Activated naive CD8-positive, alpha-beta T cell treated with anti-CD3 and anti-CD28 coated beads for 36 hours (primary cell): ENCODE data around the gene OR52E2. TPM values are rescaled to one million over a fixed set of nuclear protein-coding genes. Genes with fewer than 3 reads are reported as not detected.

Experiments used
- DNase-seq: peaks from one replicate; pipeline ENCODE4 v3.0.0; 2021
- H3K27ac Mint-ChIP-seq: one replicate; pipeline ENCODE4 v1.8.0; 2022; ENCODE audit warnings: mild to moderate bottlenecking, moderate library complexity, mixed read lengths
- H3K27me3 Mint-ChIP-seq: one replicate; pipeline ENCODE4 v1.8.0; 2022; ENCODE audit warnings: mild to moderate bottlenecking, mixed read lengths
- H3K36me3 Mint-ChIP-seq: one replicate; pipeline ENCODE4 v1.8.0; 2021; ENCODE audit warnings: mild to moderate bottlenecking, mixed read lengths
- H3K4me1 Mint-ChIP-seq: one replicate; pipeline ENCODE4 v1.8.0; 2021; ENCODE audit warnings: mixed read lengths
- H3K4me3 Mint-ChIP-seq: one replicate; pipeline ENCODE4 v1.8.0; 2022; ENCODE audit warnings: mild to moderate bottlenecking, moderate library complexity, mixed read lengths
- H3K9me3 Mint-ChIP-seq: one replicate; pipeline ENCODE4 v1.8.0; 2022; ENCODE audit warnings: mixed read lengths
- total RNA-seq, 2 experiments: library from RNA; stranded (reverse); gene quantifications; one replicate each; pipeline ENCODE4 v1.2.3, GENCODE V29; 2021

OR52E2 gene
- total RNA-seq, 2 experiments from 2014 or later: not detected

DNA sequence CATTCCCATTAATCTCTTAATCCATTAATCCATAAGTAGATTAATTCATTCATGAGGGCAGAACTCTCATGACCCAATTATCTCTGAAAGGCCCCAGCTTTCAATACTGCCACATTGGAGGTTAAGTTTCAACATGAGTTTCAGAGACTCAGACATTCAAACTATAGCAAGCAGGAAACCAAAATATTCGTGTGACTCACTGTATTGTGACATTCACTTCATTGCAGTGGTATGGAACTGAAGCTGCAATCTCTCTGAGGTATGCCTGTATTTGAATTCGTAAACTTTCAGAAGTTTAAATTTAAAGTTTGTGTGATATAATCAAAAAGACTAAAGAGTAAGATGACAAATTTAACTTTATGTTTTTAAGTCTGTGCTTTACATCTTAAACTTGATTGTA lies 16.0 kb downstream of the OR52E2 start:
- DNase-seq: no peak
- Mint-ChIP-seq H3K4me3 (no peak overlapping the region), H3K27me3 (peaks cover 4% of the 10 kb centered on the region), H3K36me3 (no peaks in the 10 kb centered on the region), H3K9me3 (peaks cover 3% of the 10 kb centered on the region), H3K27ac (no peak overlapping the region), H3K4me1 (no peaks in the 10 kb centered on the region)

DNA sequence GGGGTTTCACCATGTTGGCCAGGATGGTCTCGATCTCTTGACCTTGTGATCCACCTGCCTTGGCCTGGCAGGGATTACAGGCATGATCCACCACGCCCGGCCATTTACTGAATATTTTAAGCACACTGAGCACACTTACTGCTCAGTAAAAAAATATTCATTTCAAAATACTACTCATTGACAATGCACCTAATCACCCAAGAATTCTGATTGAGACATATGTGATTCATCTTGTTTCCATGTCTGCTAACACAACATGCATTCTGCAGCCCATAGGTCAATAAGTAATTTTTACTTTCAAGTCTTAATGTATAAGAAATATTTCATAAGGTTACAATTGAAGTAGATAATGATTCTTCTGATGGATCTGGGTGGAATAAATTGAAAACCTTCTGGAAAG lies 17.3 kb downstream of the OR52E2 start:
- H3K36me3 Mint-ChIP-seq: no peaks in the 10 kb centered on the region
- H3K9me3 Mint-ChIP-seq: peaks cover 2% of the 10 kb centered on the region
- no peaks in the 10 kb centered on the region for H3K4me1 Mint-ChIP-seq
- no peak for DNase-seq
- H3K27ac Mint-ChIP-seq: no peak overlapping the region
- no peak overlapping the region for H3K4me3 Mint-ChIP-seq
- peaks cover 4% of the 10 kb centered on the region for H3K27me3 Mint-ChIP-seq

- no peaks in the 10 kb centered on the region for H3K9me3 Mint-ChIP-seq
- H3K4me1 Mint-ChIP-seq: no peaks in the 10 kb centered on the region
- H3K27me3 Mint-ChIP-seq: peaks cover 4% of the 10 kb centered on the region
- H3K4me3 Mint-ChIP-seq: no peak overlapping the region
- H3K36me3 Mint-ChIP-seq: no peaks in the 10 kb centered on the region
- DNase-seq: no peak
- no peak overlapping the region for H3K27ac Mint-ChIP-seq
These were observed 18.6 kb downstream of the OR52E2 start for GRCh38 chr11:5040876-5041275.

GRCh38 chr11:5038341-5038740 lies 21.1 kb downstream of the OR52E2 start:
- Mint-ChIP-seq H3K36me3 (no peaks in the 10 kb centered on the region), H3K4me1 (no peaks in the 10 kb centered on the region), H3K4me3 (no peak overlapping the region), H3K9me3 (no peaks in the 10 kb centered on the region), H3K27me3 (peaks cover 4% of the 10 kb centered on the region), H3K27ac (no peak overlapping the region)
- no peak for DNase-seq

DNA sequence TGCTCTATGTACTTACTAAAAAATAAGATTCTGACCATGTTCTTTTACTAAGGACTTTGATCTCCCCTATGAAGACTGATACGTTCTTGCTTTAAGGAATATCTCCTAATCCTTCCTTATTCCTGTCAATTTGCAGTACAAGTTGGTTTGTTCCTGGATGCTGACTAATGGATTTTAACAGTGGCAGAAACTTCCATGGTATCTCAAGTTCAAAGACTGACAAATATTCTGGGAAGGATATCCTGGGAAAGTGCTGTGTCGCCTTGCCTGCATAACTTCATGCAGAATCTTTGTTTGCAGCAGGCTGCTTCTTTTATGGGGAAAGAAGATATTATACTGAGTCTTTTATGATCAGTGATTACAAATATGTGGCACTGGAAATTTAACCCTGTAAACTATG lies 21.5 kb downstream of the OR52E2 start:
- no peak for DNase-seq
- Mint-ChIP-seq H3K27me3 (peaks cover 4% of the 10 kb centered on the region), H3K36me3 (no peaks in the 10 kb centered on the region), H3K27ac (no peak overlapping the region), H3K4me3 (no peak overlapping the region), H3K4me1 (no peaks in the 10 kb centered on the region), H3K9me3 (no peaks in the 10 kb centered on the region)

GRCh38 chr11:5036669-5037068 lies 22.8 kb downstream of the OR52E2 start:
- H3K27ac Mint-ChIP-seq: no peak overlapping the region
- DNase-seq: no peak
- H3K36me3 Mint-ChIP-seq: no peaks in the 10 kb centered on the region
- no peaks in the 10 kb centered on the region for H3K4me1 Mint-ChIP-seq
- no peaks in the 10 kb centered on the region for H3K9me3 Mint-ChIP-seq
- no peak overlapping the region for H3K4me3 Mint-ChIP-seq
- H3K27me3 Mint-ChIP-seq: peaks cover 4% of the 10 kb centered on the region

DNA sequence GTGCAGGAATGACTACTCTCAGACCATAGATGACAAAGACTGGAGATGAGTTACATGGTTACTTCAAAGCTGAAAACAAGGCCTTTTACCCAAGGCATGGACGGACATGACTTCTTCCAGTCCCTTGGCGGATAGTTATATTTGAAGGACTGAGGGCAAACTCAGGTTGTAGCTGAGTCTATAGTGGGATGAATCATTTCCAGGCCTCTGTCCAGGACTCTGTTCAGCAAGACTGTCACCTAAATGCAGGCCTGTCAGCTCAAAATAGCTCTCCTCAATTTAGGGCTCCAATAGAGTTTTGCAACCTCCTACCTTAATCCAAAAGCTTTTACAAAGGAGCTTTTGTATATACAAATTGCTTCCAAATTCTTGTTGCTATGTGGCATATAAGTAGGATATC lies 37.4 kb downstream of the OR52E2 start:
- H3K27ac Mint-ChIP-seq: no peak overlapping the region
- H3K4me1 Mint-ChIP-seq: no peaks in the 10 kb centered on the region
- H3K36me3 Mint-ChIP-seq: peaks cover 2% of the 10 kb centered on the region
- peaks cover 13% of the 10 kb centered on the region for H3K9me3 Mint-ChIP-seq
- no peaks in the 10 kb centered on the region for H3K27me3 Mint-ChIP-seq
- no peak overlapping the region for H3K4me3 Mint-ChIP-seq
- DNase-seq: no peak

- H3K27me3 Mint-ChIP-seq: no peaks in the 10 kb centered on the region
- no peak overlapping the region for H3K4me3 Mint-ChIP-seq
- H3K36me3 Mint-ChIP-seq: no peaks in the 10 kb centered on the region
- no peaks in the 10 kb centered on the region for H3K9me3 Mint-ChIP-seq
- H3K4me1 Mint-ChIP-seq: no peaks in the 10 kb centered on the region
- DNase-seq: no peak
- H3K27ac Mint-ChIP-seq: no peak overlapping the region
These were observed 46.4 kb downstream of the OR52E2 start for GRCh38 chr11:5013012-5013411.

DNA sequence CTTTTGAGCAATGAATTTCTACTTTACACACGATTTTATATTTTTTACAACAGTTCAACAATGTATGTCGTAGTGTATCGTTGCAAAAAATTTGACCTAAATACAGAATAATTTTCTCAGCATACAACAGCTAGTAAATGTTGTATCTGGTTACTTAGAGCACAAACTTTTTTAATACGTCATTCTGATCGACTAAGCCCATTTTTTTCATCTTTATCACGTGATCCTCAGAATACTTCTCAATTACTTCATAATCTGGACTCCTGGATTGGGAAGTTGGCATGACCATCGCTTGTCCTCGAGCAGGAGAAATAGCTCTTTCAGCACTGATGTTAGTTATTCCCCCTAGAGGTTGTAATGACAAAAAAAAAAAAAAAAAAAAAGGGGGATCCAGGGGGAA lies 48.2 kb downstream of the OR52E2 start:
- Mint-ChIP-seq H3K4me3 (no peak overlapping the region), H3K36me3 (no peaks in the 10 kb centered on the region), H3K4me1 (no peaks in the 10 kb centered on the region), H3K9me3 (no peaks in the 10 kb centered on the region), H3K27ac (no peak overlapping the region), H3K27me3 (no peaks in the 10 kb centered on the region)
- no peak for DNase-seq

Other genes with a start within 250 kb of the OR52E2 start
- gene OR51F2, start 238.3 kb downstream of the OR52E2 start, total RNA-seq: not detected
- not detected for gene OR51S1, start 210.4 kb downstream of the OR52E2 start, total RNA-seq
- not detected for gene OR51T1, start 177.7 kb downstream of the OR52E2 start, total RNA-seq
- gene OR51A7, start 155.8 kb downstream of the OR52E2 start, total RNA-seq: not detected
- not detected for gene OR51G2, start 140.3 kb downstream of the OR52E2 start, total RNA-seq
- not detected for gene OR51G1, start 135.3 kb downstream of the OR52E2 start, total RNA-seq
- not detected for gene OR51A4, start 112.0 kb downstream of the OR52E2 start, total RNA-seq
- not detected for gene OR51A2, start 103.9 kb downstream of the OR52E2 start, total RNA-seq
- gene OR51L1, start 64.8 kb downstream of the OR52E2 start, total RNA-seq: not detected
- not detected for gene OR52J3, start 13.1 kb downstream of the OR52E2 start, total RNA-seq
- not detected for gene OR52E1, start 9.9 kb upstream of the OR52E2 start, total RNA-seq
- gene OR52A5, start 78.7 kb upstream of the OR52E2 start, total RNA-seq: not detected
- gene OR52A1, start 95.1 kb upstream of the OR52E2 start, total RNA-seq: not detected
- not detected for gene OR51V1, start 141.1 kb upstream of the OR52E2 start, total RNA-seq
- not detected for gene HBB, start 167.4 kb upstream of the OR52E2 start, total RNA-seq
- not detected for gene HBD, start 174.9 kb upstream of the OR52E2 start, total RNA-seq
- gene HBG1, start 190.2 kb upstream of the OR52E2 start, total RNA-seq: not detected
- not detected for gene HBG2, start 195.2 kb upstream of the OR52E2 start, total RNA-seq
- not detected for gene HBE1, start 210.3 kb upstream of the OR52E2 start, total RNA-seq
- not detected for gene OR51B4, start 242.3 kb upstream of the OR52E2 start, total RNA-seq